K562 (cell line): ENCODE measurements around the gene CROCC2. TPM values are rescaled to one million over a fixed set of nuclear protein-coding genes. Genes with fewer than 3 reads are reported as not detected.

Experiments used
- ATAC-seq: fragments of 200-7000 bp; cut with Tn5 transposase; 3 replicates; pipeline ENCODE4 v1.9.1; 2020; ENCODE audit warnings: moderate library complexity
- BruUV-seq: library from RNA; stranded (reverse); fragments of 400-500 nt; replicated peaks from 2 replicates; lab custom pipeline; 2021; lab: Mats Ljungman, UMichigan
- CTCF ChIA-PET: fragments of 300-600 bp; formaldehyde crosslinking; extraction: SDS; loops from one replicate; lab custom pipeline; 2021; ENCODE audit warnings: low intra/inter-chr PET ratio; lab: Yijun Ruan, JAX
- POLR2A ChIA-PET: fragments of 300-600, 350-650 bp; sonication (Branson Sonifier 250); formaldehyde crosslinking; extraction: SDS; loops from one replicate; lab custom pipeline; 2021; ENCODE audit warnings: antibody characterized with exemption, inconsistent platforms; lab: Yijun Ruan, JAX
- DNase-seq, 4 experiments: peaks; one replicate each; pipeline versions ENCODE4 v3.0.0 to v3.0.0-alpha.2; 2011 to 2018; ENCODE audit warnings: low spot score in 3 of 4, mixed read lengths in 3 of 4; ENCODE audit errors: extremely low read depth in 1 of 4
- FAIRE-seq: peaks from 2 replicates; lab custom pipeline; 2011; peaks lifted over from hg19 to GRCh38; lab: Jason Lieb, UNC
- H2AFZ ChIP-seq: 2 replicates; pipeline ENCODE4 v1.6.0; 2011; ENCODE audit warnings: low read depth, low read length, control low read depth, inconsistent platforms
- H3K27ac ChIP-seq: fragments of 200-600 bp; 3 replicates; pipeline ENCODE4 v1.8.0; 2011; ENCODE audit warnings: low read depth, mild to moderate bottlenecking, control low read depth, inconsistent platforms, low read length, moderate library complexity, mixed read lengths; ENCODE audit errors: extremely low read depth
- H3K27me3 ChIP-seq, 2 experiments: fragments of 300-600 bp in 1 of 2; 2 replicates in 1 of 2; 3 replicates in 1 of 2; pipeline versions ENCODE4 v1.6.0 to v1.8.0; 2011; ENCODE audit warnings: inconsistent platforms in 2 of 2, low read length in 2 of 2, mild to moderate bottlenecking in 1 of 2, mixed read lengths in 1 of 2, moderate library complexity in 1 of 2; ENCODE audit not compliant: control insufficient read depth in 2 of 2, insufficient read depth in 2 of 2
- H3K36me3 ChIP-seq: fragments of 300-600 bp; 3 replicates; pipeline ENCODE4 v1.8.0; 2011; ENCODE audit warnings: mild to moderate bottlenecking, low read length, inconsistent platforms; ENCODE audit not compliant: control insufficient read depth, insufficient read depth
- H3K4me1 ChIP-seq, 2 experiments: fragments of 200-600 bp in 1 of 2; replicated peaks in 1 of 2; 2 replicates in 1 of 2; 3 replicates in 1 of 2; pipeline versions ENCODE4 v1.5.1 to v1.8.0; 2011; ENCODE audit warnings: inconsistent platforms in 2 of 2, low read length in 2 of 2, mild to moderate bottlenecking in 1 of 2, mixed read lengths in 1 of 2, moderate library complexity in 1 of 2; ENCODE audit not compliant: control insufficient read depth in 2 of 2, insufficient read depth in 2 of 2
- H3K4me2 ChIP-seq: 2 replicates; pipeline ENCODE4 v1.6.1; 2011; ENCODE audit warnings: low read length, control low read depth, inconsistent platforms, mixed read lengths; ENCODE audit not compliant: insufficient read depth
- H3K4me3 ChIP-seq: fragments of 200-600 bp; sonication (generic), shearing (Covaris generic); 2 replicates; pipeline ENCODE4 v1.5.1; 2016; ENCODE audit warnings: control low read depth, inconsistent platforms
- H3K79me2 ChIP-seq: fragments of 200-600 bp; 3 replicates; pipeline ENCODE4 v1.8.0; 2011; ENCODE audit warnings: low read length, inconsistent platforms; ENCODE audit not compliant: control insufficient read depth, insufficient read depth
- H3K9ac ChIP-seq, 2 experiments: 2 replicates each; pipeline versions ENCODE4 v1.6.0 to v1.6.1; 2011; ENCODE audit warnings: low read depth in 2 of 2, low read length in 2 of 2, control low read depth in 1 of 2, inconsistent platforms in 1 of 2, mild to moderate bottlenecking in 1 of 2, mixed read lengths in 1 of 2; ENCODE audit not compliant: insufficient read depth in 1 of 2
- H3K9me1 ChIP-seq: one replicate; pipeline ENCODE4 v1.6.0; 2011; ENCODE audit warnings: inconsistent platforms, mild to moderate bottlenecking, low read length, moderate library complexity; ENCODE audit not compliant: control insufficient read depth, insufficient read depth
- H3K9me3 ChIP-seq: replicated peaks from 2 replicates; pipeline ENCODE4 v1.5.1; 2011; ENCODE audit warnings: low read depth, low read length, inconsistent platforms; ENCODE audit not compliant: control insufficient read depth, insufficient read depth
- H4K20me1 ChIP-seq: replicated peaks from 2 replicates; pipeline ENCODE4 v1.6.1; 2011; ENCODE audit warnings: low read length, inconsistent platforms, mixed read lengths; ENCODE audit not compliant: control insufficient read depth, insufficient read depth
- BACH1 ChIP-seq: fragments of 200-800 bp; sonication (Bioruptor generic); IDR thresholded peaks from 2 replicates; pipeline ENCODE4 v1.6.1; 2016; ENCODE audit warnings: missing genetic modification characterization, missing compliant biosample characterization
- BDP1 ChIP-seq: IDR thresholded peaks from 3 replicates; pipeline ENCODE4 v1.6.1; 2011; ENCODE audit not compliant: insufficient read length, insufficient read depth
- FOXJ3 ChIP-seq: sonication (generic); formaldehyde crosslinking; IDR thresholded peaks from 2 replicates; pipeline ENCODE4 v1.4.0; 2020; ENCODE audit warnings: mild to moderate bottlenecking, missing genetic modification reagents
- HMG20A ChIP-seq: fragments of 450-650 bp; formaldehyde crosslinking; conservative IDR thresholded peaks from 2 replicates; pipeline ENCODE4 v1.4.0; 2020; ENCODE audit warnings: mild to moderate bottlenecking, mixed read lengths
- MCM3 ChIP-seq: fragments of 450-650 bp; IDR thresholded peaks from 2 replicates; pipeline ENCODE4 v1.6.1; 2016
- PHB2 ChIP-seq: fragments of 450-650 bp; IDR thresholded peaks from 2 replicates; pipeline ENCODE4 v1.6.1; 2017; ENCODE audit warnings: low read depth
- POU5F1 ChIP-seq: fragments of 150-350 bp; IDR thresholded peaks from 2 replicates; pipeline ENCODE4 v1.6.1; 2014; ENCODE audit warnings: borderline replicate concordance, low read length, low read depth, mild to moderate bottlenecking; ENCODE audit not compliant: partially characterized antibody
- PYGO2 ChIP-seq: fragments of 450-650 bp; IDR thresholded peaks from 2 replicates; pipeline ENCODE4 v1.6.1; 2016; ENCODE audit warnings: mild to moderate bottlenecking, missing genetic modification characterization, moderate library complexity, missing compliant biosample characterization
- SMARCE1 ChIP-seq: fragments of 450-650 bp; IDR thresholded peaks from 2 replicates; pipeline ENCODE4 v1.7.1; 2016; ENCODE audit warnings: mild to moderate bottlenecking
- TCF7 ChIP-seq: sonication (generic); IDR thresholded peaks from 2 replicates; pipeline ENCODE4 v1.6.1; 2016; ENCODE audit warnings: antibody characterized with exemption, borderline replicate concordance
- ZNF253 ChIP-seq: fragments of 250-450 bp; sonication (Bioruptor Pico); conservative IDR thresholded peaks from 2 replicates; pipeline ENCODE4 v1.6.1; 2021; ENCODE audit warnings: mild to moderate bottlenecking
- ZNF282 ChIP-seq: sonication (generic); formaldehyde crosslinking; IDR thresholded peaks from 2 replicates; pipeline ENCODE4 v1.8.1; 2023; ENCODE audit warnings: missing genetic modification reagents
- WGBS: fragments of 100-300 bp; shearing (Covaris generic); methylation state at CpG from one replicate; pipeline ENCODE4 v1.1.6; 2016; ENCODE audit warnings: low coverage, mixed read lengths; ENCODE audit not compliant: insufficient coverage; ENCODE audit errors: missing lambda C conversion rate; 5-methylcytosine and 5-hydroxymethylcytosine counted together
- in situ Hi-C: fragments of 300-500 bp; cut with MboI; formaldehyde crosslinking; loops from 4 replicates; pipeline ENCODE4 v1.15.0; 2018; ENCODE audit warnings: inconsistent platforms, mixed read lengths
- intact Hi-C: fragments of 100-400 bp; cut with micrococcal nuclease; formaldehyde crosslinking; loops from 2 replicates; pipeline ENCODE4 v1.14.2; 2022
- polyA plus RNA-seq, 8 experiments: library from polyadenylated mRNA; depleted of rRNA in 4 of 8; stranded (reverse) in 5 of 8; unstranded in 3 of 8; fragments of >200 nt; fragmentation: Nextera tagmentation in 2 of 8; fragmentation: Illumina TruSeq in 1 of 8; extraction: Ambion mirVana in 2 of 8; extraction: Trizol in 1 of 8; gene quantifications; 2 replicates each; pipeline versions ENCODE4 v1.2.1 to v1.2.3, GENCODE V29; 2011 to 2014; ENCODE audit warnings: inconsistent platforms in 1 of 8, missing spikeins in 1 of 8
- total RNA-seq, 7 experiments: library from RNA; depleted of rRNA in 6 of 7; stranded (reverse); fragments of >200 nt in 6 of 7; fragmentation: Illumina TruSeq in 2 of 7; extraction: Trizol in 2 of 7; gene quantifications; 2 replicates each; pipeline versions ENCODE4 v1.2.1 to v1.2.3, GENCODE V29; 2011 to 2021; ENCODE audit warnings: low replicate concordance in 1 of 7
- TF ChIP-seq, protein P1 (sequence below), 2 experiments: fragments of 200-800 bp in 1 of 2; sonication (Bioruptor generic) in 1 of 2; sonication (generic) in 1 of 2; formaldehyde crosslinking in 1 of 2; IDR thresholded peaks in 1 of 2; conservative IDR thresholded peaks in 1 of 2; 2 replicates each; pipeline versions ENCODE4 v1.5.0 to v1.6.1; 2016 to 2020; ENCODE audit warnings: missing compliant biosample characterization in 1 of 2, missing genetic modification characterization in 1 of 2, missing genetic modification reagents in 1 of 2

CROCC2 gene
- total and polyA plus RNA-seq, 9 of the 15 experiments (the other 6 are each of a cell fraction or from before 2014, with no cell fraction given) = not detected

DNA sequence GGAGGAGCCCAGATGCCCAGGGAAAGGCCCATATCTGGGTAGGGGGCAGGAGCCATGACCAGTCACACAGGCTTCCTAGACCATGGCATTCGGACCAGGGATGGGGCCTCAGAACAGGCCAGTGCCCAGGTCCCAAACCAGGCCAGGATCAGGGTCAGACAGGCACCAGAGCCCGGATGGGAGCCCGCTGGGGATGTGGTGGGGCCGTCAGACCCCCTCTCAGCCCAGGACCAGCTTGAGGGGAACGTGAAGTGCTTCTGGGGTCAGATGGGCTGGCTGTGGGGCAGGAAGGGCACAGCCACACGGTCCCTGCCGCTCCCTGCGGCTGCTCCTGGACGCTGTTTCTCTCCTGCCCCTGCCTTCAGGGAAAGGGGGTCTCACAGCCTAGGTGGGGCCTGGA, 131.4 kb downstream of the CROCC2 start:
- Histone ChIP-seq H2AFZ (no peak overlapping the region), H3K79me2 (no peaks in the 10 kb centered on the region), H4K20me1 (no peaks in the 10 kb centered on the region; the same call in 1 of the 2 replicates), H3K9ac (no peak overlapping the region), H3K4me3 (no peak overlapping the region), H3K36me3 (no peaks in the 10 kb centered on the region), H3K27ac (no peak overlapping the region), H3K9me1 (no peaks in the 10 kb centered on the region), H3K4me1 (peaks cover 0 to 25% of the 10 kb centered on the region in 2 experiments; a peak in 2 of 5 replicates), H3K4me2 (no peak overlapping the region)
- 0% methylated on average over 2 of the region's 9 CpGs for WGBS
- intact Hi-C loops (no loop called here), in situ Hi-C loops (no loop called here)
- FAIRE-seq (no peak), ATAC-seq (no peak), DNase-seq (no peak)
- no TSS peak for BruUV-seq
- CTCF ChIA-PET = no interaction called here
- no peak for TF ChIP-seq MCM3
- no peak for TF ChIP-seq ZNF253 (CRISPR knock-in tag)
- TF ChIP-seq PYGO2 (tag) = no peak
- TF ChIP-seq FOXJ3 = no peak
- TF ChIP-seq, protein P1, sequence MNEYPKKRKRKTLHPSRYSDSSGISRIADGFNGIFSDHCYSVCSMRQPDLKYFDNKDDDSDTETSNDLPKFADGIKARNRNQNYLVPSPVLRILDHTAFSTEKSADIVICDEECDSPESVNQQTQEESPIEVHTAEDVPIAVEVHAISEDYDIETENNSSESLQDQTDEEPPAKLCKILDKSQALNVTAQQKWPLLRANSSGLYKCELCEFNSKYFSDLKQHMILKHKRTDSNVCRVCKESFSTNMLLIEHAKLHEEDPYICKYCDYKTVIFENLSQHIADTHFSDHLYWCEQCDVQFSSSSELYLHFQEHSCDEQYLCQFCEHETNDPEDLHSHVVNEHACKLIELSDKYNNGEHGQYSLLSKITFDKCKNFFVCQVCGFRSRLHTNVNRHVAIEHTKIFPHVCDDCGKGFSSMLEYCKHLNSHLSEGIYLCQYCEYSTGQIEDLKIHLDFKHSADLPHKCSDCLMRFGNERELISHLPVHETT (CRISPR knock-in tag; conservative IDR thresholded peaks at IDR 0.05 in 1 of 2, IDR thresholded peaks at IDR 0.05 in 1 of 2) = no peak
- no peak for TF ChIP-seq HMG20A (CRISPR knock-in tag)
- no peak for TF ChIP-seq ZNF282
- no peak for TF ChIP-seq PHB2
- no peak for TF ChIP-seq TCF7
- no peak for TF ChIP-seq BDP1
- TF ChIP-seq POU5F1 = no peak
- no peak for TF ChIP-seq BACH1 (tag)
- no peak for TF ChIP-seq SMARCE1
- TF ChIP-seq, all 486 proteins: peak for 0
- Histone ChIP-seq H3K9me3 (no peaks in the 10 kb centered on the region), H3K27me3 (peaks cover 0 to 47% of the 10 kb centered on the region in 2 experiments; a peak in 2 of 5 replicates)
- POLR2A ChIA-PET = interaction anchor here (1.5 kb wide), 1 partner anchor 10 kb away, joined by 4 read pairs; no protein-coding TSS in a partner anchor
